ENCODE results near the gene APP. TPM values are rescaled to one million over a fixed set of nuclear protein-coding genes. Genes with fewer than 3 reads are reported as not detected.

The APP gene
- total and polyA plus RNA-seq, 2 of the 13 experiments (the other 11 are each of a cell fraction or from before 2014, with no cell fraction given): 70.6 to 262 TPM

GRCh38 chr21:26050857-26051256 lies 119.7 kb downstream of the APP start:
- ChIA-PET CTCF (ENCODE audit: low intra/inter-chr PET ratio, low total read pairs) (no interaction called here), POLR2A (no interaction called here)
- Histone ChIP-seq H3K27ac (ENCODE audit: extremely low read length, insufficient read depth, low read length) (no peak overlapping the region), H3K79me2 (ENCODE audit: insufficient read depth, low read length) (peaks cover 4% of the 10 kb centered on the region), H4K20me1 (ENCODE audit: insufficient read depth, low read length) (no peaks in the 10 kb centered on the region), H2AFZ (ENCODE audit: low read length) (no peak overlapping the region), H3K9ac (ENCODE audit: insufficient read depth, low read depth, low read length) (no peak overlapping the region), H3K4me2 (ENCODE audit: low read depth, low read length) (no peak overlapping the region), H3K9me3 (ENCODE audit: low read length) (no peaks in the 10 kb centered on the region), H3K4me1 (ENCODE audit: insufficient read depth, low read length) (no peaks in the 10 kb centered on the region), H3K36me3 (replicated peaks in 1 of 2; ENCODE audit: control insufficient read depth in 1 of 2, insufficient read depth in 2 of 2, low read length in 2 of 2) (peaks cover 2 to 12% of the 10 kb centered on the region in 2 experiments; a peak in 4 of 5 replicates), H3K4me3 (replicated peaks in 1 of 3; ENCODE audit: insufficient read depth in 1 of 3, low read depth in 2 of 3, low read length in 3 of 3) (no peak overlapping the region), H3K27me3 (ENCODE audit: control insufficient read depth in 1 of 2, insufficient read depth in 2 of 2, low read length in 2 of 2) (no peaks in the 10 kb centered on the region)
- ATAC-seq: no peak
- in situ Hi-C loops (cut with HindIII; ENCODE audit: extremely low pct_ligation_motif_present, low pct_unique_long_range_greater_than_20kb): no loop called here
- BruUV-seq (replicated peaks): no TSS peak
- no peak for TF ChIP-seq ZNF256 (CRISPR knock-in tag; conservative IDR thresholded peaks at IDR 0.05)
- no peak for TF ChIP-seq MLLT10 (CRISPR knock-in tag; IDR thresholded peaks at IDR 0.05)
- TF ChIP-seq, protein P1, sequence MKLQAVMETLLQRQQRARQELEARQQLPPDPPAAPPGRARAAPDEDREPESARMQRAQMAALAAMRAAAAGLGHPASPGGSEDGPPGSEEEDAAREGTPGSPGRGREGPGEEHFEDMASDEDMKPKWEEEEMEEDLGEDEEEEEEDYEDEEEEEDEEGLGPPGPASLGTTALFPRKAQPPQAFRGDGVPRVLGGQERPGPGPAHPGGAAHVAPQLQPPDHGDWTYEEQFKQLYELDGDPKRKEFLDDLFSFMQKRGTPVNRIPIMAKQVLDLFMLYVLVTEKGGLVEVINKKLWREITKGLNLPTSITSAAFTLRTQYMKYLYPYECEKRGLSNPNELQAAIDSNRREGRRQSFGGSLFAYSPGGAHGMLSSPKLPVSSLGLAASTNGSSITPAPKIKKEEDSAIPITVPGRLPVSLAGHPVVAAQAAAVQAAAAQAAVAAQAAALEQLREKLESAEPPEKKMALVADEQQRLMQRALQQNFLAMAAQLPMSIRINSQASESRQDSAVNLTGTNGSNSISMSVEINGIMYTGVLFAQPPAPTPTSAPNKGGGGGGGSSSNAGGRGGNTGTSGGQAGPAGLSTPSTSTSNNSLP (IDR thresholded peaks at IDR 0.05; ENCODE audit: low read depth, low read length): no peak
- TF ChIP-seq BORCS8-MEF2B (CRISPR knock-in tag; IDR thresholded peaks at IDR 0.05): no peak
- TF ChIP-seq CTCF (CRISPR knock-in tag; IDR thresholded peaks at IDR 0.05): no peak
- TF ChIP-seq ZNF530 (CRISPR knock-in tag; IDR thresholded peaks at IDR 0.05; ENCODE audit: low read depth): no peak
- no peak for TF ChIP-seq ZBTB25 (CRISPR knock-in tag; IDR thresholded peaks at IDR 0.05)
- no peak for TF ChIP-seq DDIT3 (CRISPR knock-in tag; IDR thresholded peaks at IDR 0.05)
- 60% methylated on average over 6 of the region's 6 CpGs for WGBS (ENCODE audit: low lambda C conversion rate)
- intact Hi-C loops (cut with micrococcal nuclease; ENCODE audit: unreplicated experiment): no loop called here
- no peak for DNase-seq (ENCODE audit: low spot score)
- no peak for FAIRE-seq

Measured in HepG2 (cell line).